Measurements from ENCODE around the gene IGSF23.

Gene IGSF23, protein sequence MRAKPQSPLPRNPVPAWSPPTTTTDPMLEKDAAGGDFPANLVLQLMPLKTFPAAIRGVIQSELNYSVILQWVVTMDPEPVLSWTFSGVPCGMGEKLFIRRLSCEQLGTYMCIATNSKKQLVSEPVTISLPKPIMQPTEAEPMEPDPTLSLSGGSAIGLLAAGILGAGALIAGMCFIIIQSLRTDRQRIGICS

DNA sequence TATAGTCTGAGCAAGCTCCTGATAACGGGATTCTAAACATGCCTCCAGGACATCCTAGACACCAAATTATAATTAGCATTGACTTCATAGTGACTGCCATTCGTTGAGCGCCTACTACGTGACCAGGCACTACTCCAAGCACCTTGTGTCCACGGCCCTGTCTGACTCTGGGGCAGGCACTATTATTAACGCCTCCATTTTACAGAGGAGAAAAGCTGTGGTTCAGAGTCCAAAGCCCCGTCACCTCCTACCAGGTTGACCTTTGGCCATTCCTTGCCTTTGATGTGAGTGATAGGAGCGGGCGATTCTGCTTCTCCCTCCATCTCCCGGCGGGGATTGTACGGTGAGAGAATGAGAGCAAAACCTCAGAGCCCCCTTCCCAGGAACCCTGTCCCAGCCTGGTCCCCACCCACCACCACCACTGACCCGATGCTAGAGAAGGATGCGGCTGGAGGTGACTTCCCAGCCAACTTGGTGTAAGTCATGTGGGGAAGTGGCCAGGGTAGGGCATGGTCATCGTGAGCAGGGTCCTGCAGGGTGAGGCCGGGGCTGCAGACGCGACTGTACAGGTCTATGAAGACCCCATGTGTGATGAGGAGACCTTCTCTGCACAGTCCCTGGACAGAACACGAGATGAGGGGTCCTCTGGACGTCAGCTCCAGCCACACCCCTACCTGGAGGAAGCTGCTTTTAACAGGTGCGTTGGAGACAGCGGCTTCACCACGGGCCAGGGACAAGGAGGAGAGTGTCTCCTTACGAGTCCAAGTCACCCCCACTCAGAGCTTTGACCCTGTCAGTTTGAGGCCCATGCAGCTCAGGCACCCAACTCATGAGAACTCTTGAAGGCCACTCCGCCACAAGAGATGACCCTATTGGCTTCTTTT, at the start of gene IGSF23:
TSS of gene IGSF23 (plus strand) at position 269 of the 884 bp plus-strand sequence. CDS start at position 352, 83 bp downstream.
- DNase-seq = no peak

DNA sequence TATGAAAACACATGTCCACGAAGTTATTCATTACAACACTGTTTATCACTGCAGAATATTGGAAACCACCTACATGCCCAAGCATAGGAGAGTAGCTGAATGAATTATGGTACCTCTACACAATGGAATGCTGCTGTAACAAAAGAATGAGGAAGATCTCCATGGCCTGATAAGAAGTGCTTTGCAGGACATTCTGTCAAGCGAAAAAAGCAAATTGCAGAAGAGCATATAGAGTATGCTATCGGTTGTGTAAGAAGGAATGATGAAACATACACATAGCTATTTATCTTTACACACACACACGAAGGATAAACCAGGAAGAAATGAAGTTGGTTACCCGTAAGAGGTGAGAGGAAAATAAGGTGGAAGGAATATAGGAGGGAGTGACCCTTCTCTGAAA, 46.4 kb upstream of the IGSF23 start:
- DNase-seq = no peak

DNA sequence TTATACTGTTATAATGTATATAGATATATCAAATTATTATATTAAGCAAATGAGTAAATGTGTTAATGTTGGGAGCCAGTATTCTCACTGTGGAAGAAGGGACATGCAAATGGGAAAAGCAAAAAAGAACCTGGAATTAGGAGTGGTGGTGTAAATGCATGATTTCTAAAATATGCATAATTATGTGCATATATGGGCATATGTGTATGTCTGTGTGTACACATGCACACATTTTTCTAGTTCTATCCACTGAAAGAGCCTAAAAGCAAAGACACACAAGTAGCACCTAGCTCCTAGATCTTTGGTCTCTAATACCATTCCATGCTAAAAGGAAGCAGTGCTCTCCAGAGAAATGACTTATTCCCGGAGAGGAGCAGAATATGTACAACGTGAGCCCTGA, 45.6 kb upstream of the IGSF23 start:
- DNase-seq = no peak

DNA sequence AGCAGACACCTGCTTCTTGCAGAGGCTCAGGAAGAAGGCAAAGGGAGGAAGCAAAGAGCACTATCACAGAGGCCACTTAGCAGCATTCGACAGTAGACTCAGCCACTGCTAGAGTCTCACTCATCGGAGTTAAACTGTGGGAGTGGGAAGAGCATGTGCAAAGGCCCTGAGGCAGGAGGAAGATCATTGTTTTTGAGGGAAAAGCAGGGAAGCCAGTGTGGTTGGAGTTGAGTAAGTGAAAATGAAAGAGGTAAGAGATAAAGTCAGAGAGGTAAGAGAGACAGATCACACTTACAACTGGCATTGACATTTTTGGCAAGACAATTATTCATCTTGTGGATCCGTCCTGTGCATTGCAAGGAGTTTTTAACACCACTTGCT, 42.8 kb upstream of the IGSF23 start:
- no peak for DNase-seq

DNA sequence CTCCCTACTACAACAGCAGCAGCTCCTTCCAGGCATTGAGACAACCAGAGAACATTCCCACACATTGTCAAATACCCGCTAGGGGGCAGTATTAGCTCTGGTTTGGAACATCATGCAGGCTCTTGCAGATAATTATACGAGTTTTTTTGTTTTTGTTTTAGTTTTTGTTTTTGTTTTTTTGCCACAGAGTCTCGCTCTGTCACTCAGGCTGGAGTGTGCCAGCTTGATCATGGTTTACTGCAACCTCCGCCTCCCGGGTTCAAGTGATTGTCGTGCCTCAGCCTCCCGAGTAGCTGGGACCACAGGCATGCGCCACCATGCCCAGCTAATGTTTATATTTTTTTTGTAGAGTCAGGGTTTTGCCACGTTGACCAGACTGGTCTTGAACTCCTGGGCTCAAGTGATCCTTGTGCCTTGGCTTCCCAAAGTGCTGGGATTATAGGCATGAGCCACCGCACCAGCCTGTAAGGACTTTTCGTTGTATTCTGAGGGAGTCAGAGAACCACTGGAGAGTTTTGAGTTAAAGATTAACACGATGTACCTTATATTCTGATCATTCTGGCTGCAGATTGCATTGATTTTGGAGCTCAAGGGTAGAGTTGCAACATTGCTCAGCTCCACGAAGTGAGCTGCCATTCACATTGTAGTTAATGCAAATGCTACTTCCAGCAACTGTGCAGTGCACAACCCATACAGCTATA, 42.2 kb upstream of the IGSF23 start:
- DNase-seq = peak; percentile 61 to 87

DNA sequence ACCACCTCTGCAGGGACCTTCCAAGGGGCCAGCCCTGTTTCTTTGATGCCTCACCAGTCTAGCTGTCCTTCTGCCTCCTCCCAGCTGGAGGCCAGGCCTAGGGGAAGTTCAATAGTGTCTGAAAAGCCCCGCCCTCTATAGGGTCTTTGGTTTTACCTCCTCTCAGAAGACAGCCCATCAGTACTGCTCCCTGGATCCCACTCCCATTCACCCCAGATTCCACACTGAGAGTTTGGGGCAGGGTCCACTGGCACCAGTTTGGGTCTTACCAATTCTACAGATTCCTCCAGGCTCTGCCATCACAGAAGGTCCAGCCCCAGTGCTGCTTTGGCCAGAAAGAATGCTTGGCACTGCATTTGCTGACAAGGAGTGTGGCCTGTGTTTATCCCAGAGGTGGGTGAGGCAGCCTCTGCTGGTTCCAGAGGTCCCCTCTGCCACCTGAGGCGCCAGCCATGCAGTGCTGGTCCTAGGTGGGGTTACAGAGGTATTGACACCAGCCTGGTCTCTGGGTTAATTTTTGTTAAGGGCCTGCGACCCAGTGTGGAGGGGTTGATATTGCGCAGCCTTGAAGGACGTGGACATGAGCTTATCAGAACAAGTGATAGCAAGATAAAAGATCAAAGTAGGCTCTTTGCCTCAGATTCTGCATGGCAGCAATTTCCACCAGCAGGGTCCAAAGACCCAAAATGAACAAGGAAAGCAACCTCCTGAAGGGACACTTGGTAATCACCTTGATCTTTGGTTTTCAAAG, 41.4 kb upstream of the IGSF23 start:
- DNase-seq = no peak

DNA sequence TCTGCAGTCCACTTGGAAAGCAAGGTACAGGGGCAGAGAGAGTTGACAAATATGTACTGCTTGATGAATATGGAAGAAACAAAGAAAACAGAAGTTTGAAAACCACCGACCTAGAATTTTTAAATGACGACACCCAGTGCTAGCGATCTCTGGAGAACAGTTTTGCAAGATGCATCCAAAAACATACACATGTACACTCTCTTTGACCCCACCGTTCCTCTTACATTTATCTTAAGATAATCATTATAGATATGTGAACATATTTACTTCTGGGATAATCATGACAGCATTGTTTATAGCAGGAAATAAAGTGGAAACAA, 40.8 kb upstream of the IGSF23 start:
- no peak for DNase-seq

DNA sequence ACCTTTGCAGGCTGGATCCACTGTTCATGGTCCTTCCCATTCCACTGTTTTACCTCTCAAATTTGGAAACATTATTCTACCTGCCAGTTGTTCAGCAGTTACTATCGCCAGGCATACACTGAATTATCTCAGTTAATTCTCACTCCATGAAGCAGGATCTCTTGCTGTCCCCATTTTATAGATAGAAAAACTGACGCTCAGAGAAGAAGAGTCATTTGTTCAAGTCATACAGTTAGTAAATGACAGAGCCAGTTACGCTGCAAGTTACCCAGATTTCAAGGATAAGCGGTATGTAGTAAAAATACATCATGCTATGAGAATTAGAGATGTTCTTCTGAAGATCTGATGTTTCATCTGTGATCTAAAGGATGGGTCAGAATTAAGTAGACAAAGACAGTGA, 40.2 kb upstream of the IGSF23 start:
- DNase-seq = no peak

DNA sequence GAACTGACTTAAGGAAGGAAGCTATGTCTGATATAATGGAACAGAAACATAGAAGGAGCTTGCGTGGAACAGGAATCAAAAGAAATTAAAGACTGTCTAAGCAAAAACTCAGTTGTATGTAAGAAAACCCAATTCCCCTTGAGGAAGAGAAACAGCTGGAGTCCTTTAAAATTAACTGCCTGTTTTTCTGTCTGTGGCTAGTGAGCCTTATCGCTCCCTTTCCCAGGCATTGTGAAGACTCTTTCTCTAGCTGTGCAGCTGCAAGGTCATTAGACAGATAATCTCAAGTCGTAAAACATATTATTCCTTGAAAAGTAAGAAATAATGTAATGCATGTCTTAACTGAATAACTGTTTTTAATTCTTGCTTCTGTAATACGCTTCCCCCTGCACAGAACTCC, 39.7 kb upstream of the IGSF23 start:
- no peak for DNase-seq

DNA sequence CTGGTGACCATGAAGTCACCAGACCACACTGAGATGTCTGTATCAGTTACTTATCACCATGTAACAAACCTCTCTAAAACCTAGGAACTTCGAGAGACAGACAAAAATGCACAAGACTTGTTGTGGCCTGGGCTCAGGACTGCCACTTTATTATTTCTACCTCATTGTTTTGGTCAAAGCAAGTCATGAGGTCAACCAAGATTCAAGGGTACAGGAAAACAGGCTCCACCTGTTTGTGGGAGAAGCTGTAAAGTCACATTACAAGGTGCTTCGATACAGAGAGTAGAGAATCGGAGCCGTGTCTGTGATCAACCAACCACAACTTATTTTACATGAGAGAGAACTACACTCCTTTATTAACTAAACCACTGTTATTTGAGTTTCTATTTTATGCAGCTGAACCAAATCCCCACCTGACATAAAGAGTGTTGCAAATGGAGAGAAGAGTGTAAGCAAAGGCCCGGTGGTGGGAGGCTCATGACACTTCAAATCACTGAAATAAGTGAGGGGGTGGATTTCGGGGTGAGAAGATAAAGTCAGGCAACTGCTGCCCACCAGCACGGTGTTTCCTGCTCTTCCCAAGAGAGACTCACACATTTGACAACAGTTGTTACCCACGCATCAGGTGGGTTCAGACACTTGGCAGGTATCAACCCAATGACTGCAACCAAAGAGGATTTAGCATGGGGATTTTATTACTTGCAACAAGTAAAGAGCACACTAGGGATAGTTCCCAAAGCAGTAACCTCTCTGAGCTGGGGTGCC, 39.0 kb upstream of the IGSF23 start:
- peak in 1 of 2 experiments; percentile 47 for DNase-seq

DNA sequence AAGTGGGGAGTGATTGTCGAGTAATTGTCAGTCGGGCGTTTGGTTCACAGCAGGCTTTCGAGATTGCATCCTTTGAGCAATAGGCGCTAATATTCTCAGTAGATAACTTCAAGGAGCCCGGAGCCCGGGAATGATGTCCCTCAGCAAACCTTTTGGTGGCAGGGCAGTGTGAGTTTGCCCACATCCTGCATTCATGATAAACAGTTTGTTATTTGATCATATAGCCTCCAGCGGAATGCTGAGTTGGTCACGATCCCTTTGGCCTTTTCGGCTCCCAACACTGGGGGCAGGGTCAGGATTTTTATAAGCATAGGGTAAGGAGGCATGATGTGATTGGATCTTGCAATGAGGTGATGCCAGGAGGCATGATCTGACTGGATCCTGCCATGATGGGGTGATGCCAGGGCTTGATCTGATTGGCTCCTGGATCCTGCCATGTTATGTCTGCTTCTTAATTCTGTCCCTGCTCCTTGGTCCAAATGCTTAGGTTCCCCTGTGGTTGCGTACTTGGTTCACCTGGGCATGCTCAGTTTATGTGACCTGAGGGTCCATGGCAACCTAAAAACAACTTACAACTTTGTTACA, 38.2 kb upstream of the IGSF23 start:
- DNase-seq = no peak

DNA sequence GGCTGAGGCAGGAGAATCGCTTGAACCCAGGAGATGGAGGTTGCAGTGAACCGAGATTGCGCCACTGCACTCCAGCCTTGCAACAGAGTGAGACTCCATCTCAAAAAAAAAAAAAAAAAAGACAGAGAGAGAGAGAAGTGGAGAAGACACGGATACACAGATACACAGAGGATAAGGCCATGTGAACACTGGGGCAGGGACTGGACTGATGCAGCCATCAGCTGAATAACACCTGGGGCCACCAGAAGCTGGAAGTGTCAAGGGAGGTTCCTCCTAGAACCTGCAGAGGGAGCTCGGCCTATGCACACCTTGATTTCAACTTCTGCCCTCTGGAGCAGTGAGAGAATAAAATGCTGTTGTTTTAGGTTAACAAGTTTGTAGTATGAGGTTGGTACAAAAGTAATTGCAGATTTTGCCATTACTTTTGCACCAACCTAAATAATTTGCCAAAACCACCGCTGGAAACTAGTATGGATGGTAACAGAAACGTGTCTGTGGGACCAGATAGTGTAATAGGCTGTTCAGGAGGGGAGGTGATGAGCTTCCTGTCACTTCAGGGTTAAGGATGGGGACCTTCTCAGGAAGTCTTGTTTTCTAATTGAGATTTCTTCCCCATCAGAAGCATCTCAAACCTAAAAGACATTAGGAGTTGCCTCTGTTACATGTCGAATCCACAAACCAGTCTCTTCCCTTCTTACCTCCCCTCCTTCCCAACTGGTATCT, 36.4 kb upstream of the IGSF23 start:
- DNase-seq = peak; percentile 44 to 87

DNA sequence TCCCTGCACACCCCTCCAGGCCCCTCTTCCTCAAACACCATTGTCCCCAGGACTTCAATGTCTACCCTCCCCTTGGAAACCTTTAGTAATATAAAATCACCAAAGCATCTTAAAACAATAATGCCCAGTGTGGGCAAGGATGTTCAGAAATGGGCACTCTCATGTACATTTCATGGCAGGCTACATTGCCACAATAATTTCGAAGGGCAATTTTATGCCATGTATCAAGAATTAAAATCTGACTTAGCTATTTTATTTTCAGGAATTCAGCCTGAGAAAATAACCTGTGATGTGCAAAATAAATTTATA, 35.8 kb upstream of the IGSF23 start:
- no peak for DNase-seq

DNA sequence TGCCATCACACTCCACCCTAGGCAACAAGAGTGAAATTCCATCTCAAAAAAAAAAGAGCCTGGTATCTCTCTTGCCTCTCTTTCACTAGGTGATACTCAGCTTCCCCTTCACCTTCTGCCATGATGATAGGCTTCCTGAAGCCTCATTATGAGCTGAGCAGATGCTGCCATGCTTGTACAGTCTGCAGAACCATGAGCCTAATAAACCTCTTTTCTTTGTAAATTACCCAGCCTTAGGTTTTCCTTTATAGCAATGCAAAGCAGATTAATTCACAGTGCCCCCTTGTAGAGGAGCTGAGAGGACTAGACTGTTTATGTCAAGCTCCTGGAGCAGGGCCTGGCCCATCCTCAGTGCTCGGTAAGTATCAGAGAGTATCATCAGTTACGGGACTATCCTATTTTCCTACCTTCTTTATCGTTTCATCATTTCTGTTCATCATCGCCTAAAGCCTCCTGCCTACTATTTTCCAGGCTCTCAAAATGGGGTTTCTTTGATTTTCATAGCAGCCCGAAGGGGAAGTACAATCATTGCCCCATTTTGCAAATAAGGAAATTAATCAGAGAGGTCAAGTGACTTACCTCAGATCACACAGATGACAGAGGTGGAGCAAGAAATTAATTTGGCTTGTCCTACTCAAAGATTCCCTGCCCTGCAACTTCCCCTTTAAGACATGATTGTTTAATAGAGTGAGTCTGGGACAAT, 33.5 kb upstream of the IGSF23 start:
- DNase-seq = no peak

DNA sequence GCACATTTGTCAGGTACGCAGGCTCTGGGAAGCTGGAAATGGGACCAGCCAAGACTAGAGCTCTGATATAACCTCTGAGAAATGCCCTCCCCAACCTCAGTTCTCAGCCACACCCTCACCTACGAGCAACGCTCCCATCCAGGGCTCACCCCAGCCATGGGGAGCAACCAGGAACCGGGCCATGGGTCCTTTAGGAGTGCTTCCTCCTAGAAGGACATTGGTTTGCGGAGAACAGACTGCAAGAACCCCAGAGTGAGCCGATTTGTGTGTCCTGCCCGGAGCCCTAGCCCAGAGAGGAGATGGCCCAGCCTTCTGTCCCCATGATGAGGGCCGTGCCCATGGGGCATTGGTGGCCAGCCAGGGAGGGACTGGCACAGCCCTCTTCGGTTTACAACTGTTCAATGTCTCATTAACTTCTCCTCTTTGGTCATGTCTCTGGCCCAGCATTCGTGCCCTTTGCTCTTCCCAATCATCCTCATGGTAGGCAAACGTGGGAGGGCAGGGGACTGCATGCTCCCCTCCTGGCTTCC, 32.9 kb upstream of the IGSF23 start:
- DNase-seq = no peak

DNA sequence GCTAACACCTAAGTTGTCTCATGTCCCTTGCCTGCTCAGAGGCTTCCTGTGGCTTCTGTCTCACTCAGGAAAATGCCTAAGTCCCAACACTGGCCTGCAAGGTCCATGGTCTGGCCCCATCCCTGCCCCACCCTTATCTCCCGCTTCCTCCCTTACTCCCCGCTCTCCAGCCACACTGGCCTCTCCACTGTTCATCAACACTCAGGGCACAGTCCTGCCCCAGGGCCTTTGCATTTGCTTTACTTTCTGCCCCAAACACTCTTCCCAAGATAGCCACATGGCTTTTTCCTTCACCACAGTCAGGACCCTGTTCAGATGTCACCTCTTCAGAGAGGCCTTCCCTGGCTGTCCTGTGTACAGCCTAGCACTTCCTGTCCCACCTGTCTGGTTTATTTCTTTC, 32.1 kb upstream of the IGSF23 start:
- DNase-seq = no peak

DNA sequence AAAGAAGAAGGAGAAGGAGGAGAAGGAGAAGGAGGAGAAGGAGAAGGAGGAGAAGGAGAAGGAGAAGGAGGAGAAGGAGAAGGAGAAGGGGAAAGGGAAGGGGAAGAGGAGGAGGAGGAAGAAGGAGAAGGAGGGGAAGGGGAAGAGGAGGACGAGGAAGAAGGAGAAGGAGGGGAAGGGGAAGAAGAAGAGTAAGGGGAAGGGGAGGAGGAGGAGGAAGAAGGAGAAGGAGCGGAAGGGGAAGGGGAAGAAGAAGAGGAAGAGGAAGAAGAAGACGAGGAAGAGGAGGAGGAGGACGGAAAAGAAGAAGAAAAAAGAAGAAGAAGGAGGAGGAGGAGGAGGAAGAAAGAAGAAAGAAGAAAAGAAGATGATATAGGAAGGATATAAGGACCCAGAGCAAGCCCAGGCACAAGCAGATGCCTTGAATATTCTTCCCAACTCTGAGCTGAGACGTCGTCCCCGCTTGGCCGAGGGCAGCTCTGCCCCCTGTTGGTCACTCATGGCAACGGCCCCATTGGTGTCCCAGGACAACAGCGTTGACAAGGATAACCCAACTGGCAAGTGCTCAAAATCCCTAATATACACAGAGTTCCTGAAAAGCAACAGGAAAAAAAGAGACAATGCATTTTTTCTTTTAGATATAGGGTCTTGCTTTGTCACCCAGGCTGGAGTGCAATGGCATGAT, 30.6 kb upstream of the IGSF23 start:
- DNase-seq = peak in 1 of 2 experiments; percentile 32

DNA sequence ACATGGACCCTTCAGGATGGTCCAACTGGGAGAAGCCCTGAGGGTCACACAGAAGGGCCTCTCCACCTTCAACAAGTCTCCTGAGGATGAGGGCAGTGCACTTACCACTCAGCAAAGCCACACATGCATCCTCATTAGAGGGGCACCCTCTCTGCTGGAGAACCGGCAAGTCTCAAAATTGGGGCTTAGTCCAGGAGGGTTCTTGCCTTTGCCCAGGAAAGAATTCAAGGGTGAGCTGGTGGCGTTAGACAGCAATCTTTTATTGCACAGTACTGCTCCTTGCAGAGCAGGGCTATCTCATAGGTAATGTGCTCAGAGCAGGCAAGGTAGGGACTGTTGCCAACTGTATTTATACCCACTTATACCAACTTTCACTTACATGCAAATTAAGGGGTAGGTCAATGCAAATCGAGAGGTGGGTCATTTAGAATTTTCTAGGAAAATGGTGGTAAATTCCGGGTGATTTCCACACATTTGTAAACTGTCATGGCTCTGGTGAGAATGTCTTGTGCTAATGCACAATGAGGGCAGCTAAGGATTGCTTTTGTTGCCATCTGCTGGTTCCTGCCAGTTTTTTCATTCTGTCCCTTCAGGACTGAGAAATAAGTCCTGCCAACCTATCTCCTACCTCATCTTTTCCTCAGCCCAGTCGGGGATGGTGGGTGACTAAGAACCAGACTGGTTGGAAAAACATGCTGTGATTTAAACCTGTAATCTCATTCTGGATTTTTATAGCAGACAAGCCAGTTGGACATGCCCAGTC, 27.8 kb upstream of the IGSF23 start:
- peak in 1 of 2 experiments; percentile 39 for DNase-seq
